Fibroblast of skin of back (primary cell): ENCODE results near the gene HEATR5A.
A peak's percentile ranks its signal among the peaks of the same experiment; 100 is the strongest.
"Not testable (repeated sequence)": the region's sequence is repeated elsewhere in the genome, so short reads cannot be mapped to it uniquely, and the experiment has no call there.

ENCODE experiments used
- DNase-seq: peaks from one replicate; pipeline ENCODE4 v3.0.0-alpha.2; 2013

Gene HEATR5A

GRCh38 chr14:31256534-31257243, 163.7 kb downstream of the HEATR5A start:
- DNase-seq = no peak

- DNase-seq = not testable (repeated sequence)
Observed at GRCh38 chr14:31255918-31256317, 164.4 kb downstream of the HEATR5A start.

GRCh38 chr14:31255286-31255685, 165.1 kb downstream of the HEATR5A start:
- no peak for DNase-seq

- no peak for DNase-seq
Observed at GRCh38 chr14:31253746-31254471, 166.4 kb downstream of the HEATR5A start.

GRCh38 chr14:31252865-31253264, 167.5 kb downstream of the HEATR5A start:
- no peak for DNase-seq

GRCh38 chr14:31251028-31251958, 169.1 kb downstream of the HEATR5A start:
- DNase-seq = no peak

GRCh38 chr14:31244626-31245025, 175.7 kb downstream of the HEATR5A start:
- DNase-seq = no peak

GRCh38 chr14:31243860-31244259, 176.5 kb downstream of the HEATR5A start:
- no peak for DNase-seq

GRCh38 chr14:31242161-31242940, 178.0 kb downstream of the HEATR5A start:
- DNase-seq = peak; percentile 4
